SK-N-MC (cell line): ENCODE results near the gene MXD1.

Source experiments
- EZH2 ChIP-seq: fragments of 200-600 bp; sonication (generic); IDR thresholded peaks from one replicate; pipeline ENCODE4 v1.6.1; 2017; ENCODE audit warnings: antibody characterized with exemption
- POLR2AphosphoS5 ChIP-seq: IDR thresholded peaks from 2 replicates; pipeline ENCODE4 v1.6.1; 2012; ENCODE audit warnings: mild to moderate bottlenecking, low read depth, low read length, borderline replicate concordance

DNA sequence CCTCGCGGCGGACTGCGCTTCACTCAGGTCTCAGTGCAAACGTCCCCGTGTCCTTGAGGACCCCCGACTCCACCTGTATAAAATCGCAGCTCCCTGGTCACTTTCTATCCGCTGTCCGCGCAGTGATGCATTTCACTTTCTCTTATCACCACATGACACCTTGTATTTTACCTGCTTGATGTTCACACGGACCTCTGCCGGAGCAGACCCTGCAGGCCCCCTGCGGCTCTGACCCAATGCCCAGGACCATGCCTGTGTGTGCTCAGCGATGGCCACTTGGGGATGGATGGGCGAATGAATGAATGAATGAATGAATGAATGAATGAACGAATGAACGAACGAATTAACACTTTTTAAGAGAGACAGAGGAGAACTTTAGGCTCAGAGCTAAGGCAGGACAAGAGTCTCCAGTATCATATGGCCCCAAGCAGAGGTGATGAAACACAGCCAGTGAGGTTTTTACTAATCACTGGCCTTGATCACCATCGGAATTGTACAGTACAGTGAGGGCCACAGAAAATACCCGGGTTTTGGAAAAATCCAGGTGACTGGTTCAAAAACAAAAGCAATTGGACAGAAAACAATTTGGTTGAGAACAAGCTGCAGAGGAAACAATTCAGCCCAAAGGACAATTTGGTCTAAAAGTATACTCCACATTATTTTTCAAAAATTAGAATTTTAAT, 34.2 kb downstream of the MXD1 start:
- TF ChIP-seq POLR2AphosphoS5, result no peak
- no peak for TF ChIP-seq EZH2
